CD4-positive, alpha-beta T cell treated with Interferon alpha-2 for 1 hour (primary cell): ENCODE data around the gene CIC.
A peak's percentile ranks its signal among the peaks of the same experiment; 100 is the strongest.

ENCODE experiments used
- DNase-seq, 2 donors: peaks; one replicate each; pipeline ENCODE4 v3.0.0-alpha.2; 2020 to 2022

CIC gene

DNA sequence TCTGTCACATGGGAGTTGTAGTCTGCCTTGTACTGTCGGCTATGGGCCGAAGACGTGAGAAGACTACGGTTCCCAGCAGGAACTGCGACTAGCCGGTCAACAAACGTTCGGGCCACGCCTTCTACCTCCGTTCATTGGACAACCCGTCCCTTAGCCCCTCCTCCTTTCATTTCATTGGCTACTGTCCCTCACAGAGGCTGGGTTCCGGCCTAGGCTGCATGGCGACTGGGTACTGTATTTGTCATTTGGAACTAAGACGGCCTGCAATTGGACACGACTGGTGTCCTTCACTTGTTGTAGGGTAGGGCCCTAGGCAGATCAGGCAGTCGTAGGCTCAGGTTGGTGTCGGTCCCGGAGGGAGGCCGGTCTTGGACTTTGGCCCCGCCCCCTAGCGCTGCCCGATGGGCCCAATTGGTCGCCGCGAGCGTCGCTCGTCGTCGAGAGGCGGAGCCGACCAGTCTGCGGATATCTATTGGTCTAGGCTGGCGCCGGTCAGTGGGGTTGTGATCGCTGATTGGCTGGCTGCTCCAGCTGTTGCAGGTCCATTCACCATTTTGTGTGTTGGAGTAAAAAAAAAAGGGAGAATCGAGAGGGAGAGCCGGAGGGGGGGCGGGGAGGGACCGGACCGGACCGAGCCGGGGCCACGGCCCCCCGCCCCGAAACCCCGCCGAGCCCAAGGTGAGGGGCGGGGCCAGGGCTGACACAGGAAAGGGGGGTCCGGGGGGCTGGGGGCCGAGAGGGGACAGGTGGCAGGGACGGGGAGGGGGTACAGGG lies at the start of gene CIC:
Gene CIC (plus strand): TSS at position 549 of the 774 bp plus-strand sequence. CDS start 2,532 bp downstream, outside the sequence.
- DNase-seq = peak; percentile 100

- peak; percentile 98 for DNase-seq
Measured at GRCh38 chr19:42219812-42220750, 49.0 kb upstream of the CIC start, which contains the start of gene ZNF526. TSS of gene ZNF526 (plus strand) at chr19:42220312. CDS start at chr19:42224404, 4,092 bp downstream.

GRCh38 chr19:42220751-42221097 lies 48.3 kb upstream of the CIC start:
- DNase-seq = no peak

GRCh38 chr19:42224940-42225717 lies 43.9 kb upstream of the CIC start:
- no peak for DNase-seq

- DNase-seq = no peak
Measured at GRCh38 chr19:42225718-42226292, 43.2 kb upstream of the CIC start.

- DNase-seq = no peak
Measured at GRCh38 chr19:42226886-42227285, 42.2 kb upstream of the CIC start.

- DNase-seq = no peak
Measured at GRCh38 chr19:42228641-42229040, 40.4 kb upstream of the CIC start.

DNA sequence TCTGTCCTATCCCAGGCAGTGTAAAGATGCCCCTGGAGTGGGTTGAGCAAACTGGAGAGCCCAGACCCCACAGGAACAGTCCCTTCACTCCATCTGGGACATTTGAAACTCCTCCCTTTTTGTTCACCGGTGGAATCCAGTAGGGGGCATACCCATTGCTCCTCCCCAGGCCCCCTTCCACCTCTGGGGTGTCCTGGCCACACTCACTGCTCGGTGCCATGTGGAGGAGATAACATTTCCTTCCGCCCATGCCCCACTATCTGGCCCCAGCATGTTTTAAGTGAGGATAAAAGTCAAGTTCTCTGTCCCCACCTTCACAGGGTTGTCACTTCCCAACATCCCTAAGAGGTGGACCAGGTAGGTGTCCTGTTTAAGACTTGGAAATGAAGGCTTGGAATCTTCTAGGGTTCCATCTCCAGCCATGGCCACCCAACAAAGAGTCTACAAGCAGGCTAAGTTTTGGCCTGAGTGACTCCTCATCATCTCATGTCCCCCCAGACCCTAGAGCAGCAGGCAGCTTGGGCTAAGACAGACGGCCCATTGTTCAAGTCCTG lies 39.7 kb upstream of the CIC start:
- DNase-seq = no peak

DNA sequence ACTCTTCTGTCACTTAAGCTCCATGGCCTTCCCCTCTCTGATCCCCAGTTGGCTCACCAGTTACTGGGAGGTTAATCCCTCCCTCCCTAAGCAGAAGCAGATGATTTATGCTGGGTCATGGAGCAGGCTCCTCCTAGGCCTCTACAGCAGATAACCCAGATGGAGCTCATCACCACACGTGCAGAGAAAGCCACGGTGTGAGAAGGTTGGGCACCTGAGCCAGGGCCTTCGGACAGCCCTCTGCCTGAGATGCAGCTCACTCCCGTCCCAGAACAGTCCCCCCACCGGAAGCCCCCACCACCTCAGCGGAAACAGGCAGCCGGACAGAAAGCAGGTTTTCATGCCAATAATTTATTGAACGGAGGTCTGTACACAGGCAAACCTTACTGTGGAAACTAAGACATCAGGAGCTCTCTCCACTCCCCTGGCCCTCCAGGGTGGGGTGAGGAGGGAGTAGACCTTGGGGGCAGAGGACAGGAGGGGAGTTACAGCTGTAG lies 39.1 kb upstream of the CIC start:
- no peak for DNase-seq

DNA sequence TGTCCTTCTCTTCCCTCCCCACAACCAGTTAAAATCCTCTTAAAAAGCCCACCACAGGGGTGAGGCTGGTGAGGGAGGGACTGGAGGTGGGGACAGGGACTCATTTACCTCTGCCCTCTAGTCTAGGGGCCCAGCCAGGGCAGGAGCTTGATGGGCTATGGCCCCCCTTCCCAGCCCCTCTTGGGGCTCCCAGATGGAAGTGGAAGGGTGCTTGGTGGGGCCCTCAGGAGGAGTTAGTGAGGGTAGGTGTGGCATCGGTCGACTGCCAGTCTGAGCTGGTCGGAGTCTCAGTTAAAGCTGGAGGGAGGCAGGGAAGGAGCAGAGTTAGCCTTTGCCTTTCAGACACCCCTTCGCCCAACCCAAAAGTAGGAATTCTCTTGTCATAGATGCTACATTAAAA lies 38.5 kb upstream of the CIC start:
- DNase-seq = no peak

GRCh38 chr19:42232435-42232834 lies 36.6 kb upstream of the CIC start:
- no peak for DNase-seq

DNA sequence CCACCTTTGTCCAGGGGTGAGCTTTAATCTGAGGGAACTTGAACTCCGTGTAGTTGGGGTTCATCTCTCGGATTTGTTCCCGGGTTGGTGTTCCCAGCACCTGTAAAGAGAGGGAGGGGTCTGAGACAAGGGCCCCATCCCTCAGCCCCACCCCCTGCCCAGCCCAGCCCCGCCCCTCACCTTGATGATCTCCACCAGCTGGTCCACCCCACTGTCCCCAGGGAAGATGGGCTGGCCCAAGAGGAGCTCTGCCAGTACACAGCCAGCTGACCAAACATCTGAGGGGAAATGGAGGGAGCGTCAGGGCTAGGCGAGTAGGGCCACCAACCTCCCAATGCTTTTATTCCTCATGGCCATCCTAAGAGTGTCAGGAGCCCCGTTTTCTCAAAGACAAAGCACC lies 35.9 kb upstream of the CIC start:
- no peak for DNase-seq

DNA sequence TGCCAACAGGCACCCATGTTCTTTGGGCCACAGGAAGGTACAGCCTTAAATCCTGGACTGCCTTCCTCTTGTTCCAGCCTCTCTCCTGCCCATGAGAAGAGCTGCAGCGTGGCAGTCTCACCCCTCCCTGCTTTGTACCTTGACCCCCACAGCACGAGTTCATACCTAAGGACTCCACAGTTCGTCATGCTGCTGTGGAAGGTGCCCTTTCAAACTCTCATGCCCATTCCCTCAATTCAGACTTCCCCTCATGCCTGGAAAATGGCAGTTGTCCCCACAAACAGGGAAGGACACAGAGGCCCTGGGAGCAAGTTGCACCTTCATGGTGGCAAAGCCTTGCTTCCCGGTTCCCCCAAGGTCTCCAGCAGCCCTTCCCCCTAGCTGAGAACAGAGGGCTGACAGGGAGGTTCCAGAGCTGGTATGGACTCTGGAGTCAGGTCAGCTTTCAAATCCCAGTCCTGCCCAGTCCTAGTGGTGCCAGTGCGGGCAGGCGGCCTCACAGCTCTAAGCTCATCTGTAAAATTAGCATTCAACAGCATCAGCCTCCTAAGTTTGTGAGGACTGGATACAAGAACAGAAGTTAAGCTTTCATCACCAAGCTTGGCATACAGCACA lies 35.3 kb upstream of the CIC start:
- DNase-seq = no peak

DNA sequence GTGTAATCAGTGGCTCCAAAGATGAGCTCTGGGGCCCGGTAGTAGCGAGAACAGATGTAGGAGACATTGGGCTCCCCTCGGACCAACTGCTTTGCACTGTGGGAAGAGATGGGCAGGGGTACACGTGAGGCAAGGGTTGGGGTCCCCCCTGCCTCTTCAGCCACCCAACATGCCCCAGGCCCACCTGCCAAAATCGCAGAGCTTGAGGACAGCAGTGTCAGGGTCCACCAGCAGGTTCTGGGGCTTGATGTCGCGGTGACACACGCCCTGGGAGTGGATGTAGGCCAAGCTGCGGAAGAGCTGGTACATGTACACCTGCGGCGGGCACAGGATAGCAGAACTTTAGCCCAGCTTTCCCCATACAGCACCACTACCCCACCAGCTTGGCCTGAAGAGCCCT lies 34.7 kb upstream of the CIC start:
- no peak for DNase-seq

DNA sequence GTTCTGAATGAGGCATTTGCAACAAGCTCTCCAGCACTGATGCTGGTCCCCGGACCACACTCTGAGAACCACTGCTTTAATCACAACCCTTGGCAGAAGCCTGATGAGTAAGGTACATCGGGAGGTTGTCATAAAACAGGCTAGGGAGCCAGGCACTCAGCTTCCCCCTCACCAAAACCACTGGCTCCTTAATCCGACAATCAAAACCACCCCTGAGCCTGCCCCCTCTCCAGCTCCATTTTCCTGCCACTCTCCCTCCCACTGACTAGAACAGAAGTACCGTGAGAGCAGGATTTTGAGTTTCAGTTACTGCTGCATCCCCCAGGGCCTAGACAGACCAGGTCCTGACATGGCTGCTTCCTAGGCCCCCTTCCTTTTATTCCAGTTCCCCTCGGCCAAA lies 33.9 kb upstream of the CIC start:
- DNase-seq = no peak

DNA sequence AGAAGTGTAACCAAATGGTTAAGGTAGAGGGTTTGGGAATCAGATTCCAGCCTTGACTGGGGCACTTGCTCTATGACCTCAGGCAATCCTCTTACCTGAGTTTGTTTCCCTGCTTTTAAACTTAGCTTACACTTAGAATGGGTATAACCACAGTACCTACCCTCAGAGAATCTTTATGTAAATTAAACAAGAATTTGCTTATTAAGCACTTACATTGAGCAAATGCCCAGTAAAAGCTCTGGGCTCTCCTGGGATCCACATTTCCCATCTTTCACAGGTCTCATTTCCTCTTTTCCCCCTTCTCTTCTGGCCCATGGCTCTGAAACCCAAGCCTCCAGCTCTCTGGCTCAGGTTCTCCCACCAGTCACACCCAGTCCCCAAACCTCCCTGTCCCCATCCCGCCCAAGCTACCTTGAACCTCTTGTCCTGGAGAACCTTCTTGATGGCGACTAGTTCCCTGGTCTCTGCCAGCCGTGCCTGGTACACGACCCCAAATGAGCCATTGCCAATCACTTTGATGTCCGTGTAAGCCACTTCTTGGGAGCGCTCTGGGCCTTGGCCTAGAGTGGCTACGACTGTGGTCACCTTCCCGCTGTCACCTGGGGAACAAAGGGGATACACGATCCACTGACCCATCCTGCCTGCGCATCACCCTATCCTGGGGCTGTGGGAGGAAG lies 29.4 kb upstream of the CIC start:
- DNase-seq = no peak

- DNase-seq = no peak
Measured at GRCh38 chr19:42241279-42241678, 27.8 kb upstream of the CIC start.

- no peak for DNase-seq
Measured at GRCh38 chr19:42242069-42242511, 27.0 kb upstream of the CIC start.

GRCh38 chr19:42242512-42243409 lies 26.3 kb upstream of the CIC start, which contains the start of gene GSK3A:
TSS of gene GSK3A (minus strand) at chr19:42242602. CDS start at chr19:42242465, 137 bp downstream.
- DNase-seq = peak; percentile 98
